Coronary artery (tissue), 2 donors: ENCODE data around the gene LST1.
A peak's percentile ranks its signal among the peaks of the same experiment; 100 is the strongest.

ENCODE experiments used
- DNase-seq: peaks from one replicate; pipeline ENCODE4 v3.0.0-alpha.2; 2017; ENCODE audit warnings: low spot score
- H3K27ac ChIP-seq, 2 donors: fragments of 200-600 bp; sonication (generic); one replicate each; pipeline ENCODE4 v1.5.1; 2016 to 2019
- H3K4me3 ChIP-seq: fragments of 200-600 bp; sonication (generic); 2 replicates; pipeline ENCODE4 v1.5.1; 2016; ENCODE audit warnings: mild to moderate bottlenecking, moderate library complexity
- TF ChIP-seq, protein P1 (sequence below): fragments of 200-600 bp; sonication (generic); IDR thresholded peaks from one replicate; pipeline ENCODE4 v1.5.1; 2019; ENCODE audit warnings: antibody characterized with exemption

Gene LST1

DNA sequence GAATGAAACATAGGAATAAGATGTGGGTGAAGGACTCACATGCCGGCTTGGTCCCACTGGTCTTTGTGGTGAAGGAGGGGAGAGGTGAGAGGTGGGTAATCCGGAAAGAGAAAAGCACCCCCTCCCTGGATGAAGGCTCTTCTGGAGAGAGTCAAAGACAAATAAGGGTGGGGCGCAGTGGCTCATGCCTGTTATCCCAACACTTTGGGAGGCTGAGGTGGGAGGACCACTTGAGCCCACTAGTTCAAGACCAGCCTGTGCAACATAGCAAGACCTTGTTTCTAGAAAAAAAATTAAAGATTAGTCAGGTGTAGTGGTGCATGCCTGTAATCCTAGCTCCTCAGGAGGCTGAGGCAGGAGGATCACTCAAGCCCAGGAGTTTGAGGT lies 7.0 kb upstream of the LST1 start:
- H3K4me3 ChIP-seq = no peak overlapping the region
- no peak for DNase-seq
- H3K27ac ChIP-seq = no peak overlapping the region
- TF ChIP-seq, protein P1, sequence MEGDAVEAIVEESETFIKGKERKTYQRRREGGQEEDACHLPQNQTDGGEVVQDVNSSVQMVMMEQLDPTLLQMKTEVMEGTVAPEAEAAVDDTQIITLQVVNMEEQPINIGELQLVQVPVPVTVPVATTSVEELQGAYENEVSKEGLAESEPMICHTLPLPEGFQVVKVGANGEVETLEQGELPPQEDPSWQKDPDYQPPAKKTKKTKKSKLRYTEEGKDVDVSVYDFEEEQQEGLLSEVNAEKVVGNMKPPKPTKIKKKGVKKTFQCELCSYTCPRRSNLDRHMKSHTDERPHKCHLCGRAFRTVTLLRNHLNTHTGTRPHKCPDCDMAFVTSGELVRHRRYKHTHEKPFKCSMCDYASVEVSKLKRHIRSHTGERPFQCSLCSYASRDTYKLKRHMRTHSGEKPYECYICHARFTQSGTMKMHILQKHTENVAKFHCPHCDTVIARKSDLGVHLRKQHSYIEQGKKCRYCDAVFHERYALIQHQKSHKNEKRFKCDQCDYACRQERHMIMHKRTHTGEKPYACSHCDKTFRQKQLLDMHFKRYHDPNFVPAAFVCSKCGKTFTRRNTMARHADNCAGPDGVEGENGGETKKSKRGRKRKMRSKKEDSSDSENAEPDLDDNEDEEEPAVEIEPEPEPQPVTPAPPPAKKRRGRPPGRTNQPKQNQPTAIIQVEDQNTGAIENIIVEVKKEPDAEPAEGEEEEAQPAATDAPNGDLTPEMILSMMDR = no peak

DNA sequence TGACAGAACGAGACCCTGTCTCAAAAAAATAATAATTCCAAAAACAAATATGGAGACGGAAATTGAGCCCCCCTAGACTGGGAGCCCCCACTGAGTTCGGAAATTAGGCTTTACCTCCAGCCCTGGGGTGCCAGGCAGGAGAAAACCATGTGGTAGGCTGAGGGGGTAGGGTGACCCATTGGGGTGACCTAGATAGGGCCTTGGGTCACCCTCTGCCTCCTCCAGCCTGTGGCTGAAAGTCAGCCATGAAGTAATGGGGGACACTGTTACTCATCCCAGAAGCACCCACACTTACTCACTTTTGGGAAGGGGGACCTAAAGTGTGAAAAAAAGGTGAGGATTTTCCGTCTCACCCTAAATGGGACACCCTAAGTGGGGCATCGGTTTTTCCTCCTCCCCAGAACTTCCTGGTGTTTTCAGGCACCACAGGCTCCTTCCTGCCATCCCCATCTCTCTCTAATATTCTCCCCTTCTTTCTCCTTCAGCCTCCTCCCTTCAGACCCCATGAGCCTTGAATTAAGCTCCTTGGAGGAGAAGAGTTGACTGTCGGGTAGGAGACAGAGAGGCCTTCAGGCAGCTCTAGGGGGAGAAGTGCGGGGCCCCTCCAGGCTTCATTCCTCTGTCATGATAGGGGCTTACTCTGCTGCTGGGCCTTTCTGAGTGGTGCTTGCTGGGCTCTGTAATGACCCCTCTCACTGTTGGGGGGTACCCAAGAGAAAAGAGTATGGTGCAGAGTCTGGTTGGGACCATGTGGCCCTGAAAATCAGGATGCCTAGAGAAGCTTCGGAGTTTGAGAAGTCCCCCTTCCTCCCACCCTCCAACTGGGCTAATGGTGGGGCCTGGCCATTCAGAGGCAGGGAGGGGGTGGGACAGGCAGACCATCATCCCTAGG lies 6.3 kb upstream of the LST1 start:
- TF ChIP-seq, protein P1 = no peak
- no peak for DNase-seq
- Histone ChIP-seq H3K27ac (no peak overlapping the region), H3K4me3 (no peak overlapping the region)

DNA sequence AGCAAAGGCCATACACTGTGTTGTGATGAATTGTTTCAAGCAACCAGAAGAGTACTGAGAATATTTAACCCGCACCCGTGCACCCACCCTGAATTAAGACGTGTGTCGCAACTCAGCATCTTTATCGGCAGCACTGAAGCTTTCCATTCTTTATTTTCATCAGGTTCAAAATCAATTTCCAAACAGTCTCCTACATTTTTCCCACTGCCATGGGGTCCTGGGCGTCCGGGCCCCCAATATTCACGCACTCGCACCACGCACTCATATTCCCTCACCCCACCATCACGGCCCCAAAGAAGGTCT lies 5.7 kb upstream of the LST1 start:
- Histone ChIP-seq H3K4me3 (peak overlapping the region; percentile 83), H3K27ac (peak overlapping the region; percentile 46 to 82)
- TF ChIP-seq, protein P1 = no peak
- no peak for DNase-seq

DNA sequence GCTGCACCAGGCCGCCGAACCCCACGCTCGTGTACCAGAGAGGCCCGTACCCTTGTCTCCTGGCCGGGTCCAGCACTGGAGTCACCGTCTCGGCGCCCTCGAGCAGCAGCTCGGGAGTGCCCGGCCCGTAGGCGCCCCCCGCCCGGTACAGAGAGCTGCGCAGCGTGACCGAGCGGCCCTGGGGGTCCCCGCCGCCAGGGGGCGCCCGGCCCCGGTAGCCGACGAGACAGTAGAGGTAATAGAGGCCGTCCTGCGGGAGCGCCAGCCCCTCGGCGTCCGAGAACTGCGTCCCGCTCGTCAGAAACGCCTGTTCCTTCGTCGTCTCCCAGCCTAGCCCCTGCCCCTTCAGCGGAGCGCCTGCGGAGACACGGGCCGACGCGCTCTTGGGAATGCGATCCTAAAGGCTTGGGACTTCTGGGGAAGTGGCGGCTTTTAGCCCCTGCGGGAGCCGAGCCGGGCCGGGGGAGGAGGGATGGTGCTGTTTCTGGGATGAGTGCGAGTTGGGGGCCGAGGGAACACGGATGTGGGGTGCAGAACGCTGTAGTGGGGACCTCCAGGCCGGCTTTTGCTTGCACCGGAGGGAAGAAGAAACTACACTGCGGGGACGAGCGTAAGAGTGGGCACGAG lies 5.2 kb upstream of the LST1 start:
- peak overlapping the region; percentile 83 for H3K4me3 ChIP-seq
- H3K27ac ChIP-seq = peak overlapping the region; percentile 46 to 82
- TF ChIP-seq, protein P1 = peak; percentile 98
- no peak for DNase-seq

DNA sequence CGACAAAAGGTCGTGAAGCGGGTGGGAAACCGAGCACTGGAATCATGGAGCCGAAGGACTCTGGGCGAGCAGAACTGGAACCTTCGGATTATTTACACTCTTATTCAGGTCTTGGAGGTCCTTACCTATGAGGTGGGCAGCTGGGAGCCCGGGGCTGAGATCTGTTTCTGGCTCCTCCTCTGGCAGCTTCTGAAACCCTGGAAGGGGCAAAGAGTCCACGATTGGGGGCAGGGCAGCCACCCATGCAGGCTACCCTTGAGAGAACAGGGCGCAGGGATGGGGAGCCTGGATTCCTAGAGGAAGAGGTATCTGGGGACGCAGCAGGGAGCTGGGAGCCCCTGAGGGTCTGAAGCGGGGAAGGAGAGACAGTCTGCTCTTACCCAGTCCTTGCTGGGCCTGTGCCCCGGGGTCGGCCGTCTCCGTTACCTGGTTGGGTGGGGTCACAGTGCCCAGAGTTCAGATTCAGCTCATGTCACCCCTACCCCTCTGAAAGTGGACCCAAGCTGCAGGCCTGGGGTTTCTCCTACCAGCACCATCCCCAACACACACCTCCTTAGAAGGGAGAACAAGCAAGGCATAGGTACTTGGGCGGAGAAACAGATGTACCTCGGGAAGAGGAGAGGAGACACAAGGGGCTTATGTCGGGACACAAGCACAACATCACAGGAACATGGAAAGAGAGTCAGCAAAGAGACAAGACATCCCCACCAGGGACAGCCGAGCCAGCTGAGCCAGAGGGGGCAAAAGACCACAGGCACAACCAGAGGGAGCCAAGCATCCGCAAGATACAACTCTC lies 4.4 kb upstream of the LST1 start:
- peak overlapping the region; percentile 83 for H3K4me3 ChIP-seq
- TF ChIP-seq, protein P1 = no peak
- peak overlapping the region; percentile 46 to 82 for H3K27ac ChIP-seq
- DNase-seq = no peak

DNA sequence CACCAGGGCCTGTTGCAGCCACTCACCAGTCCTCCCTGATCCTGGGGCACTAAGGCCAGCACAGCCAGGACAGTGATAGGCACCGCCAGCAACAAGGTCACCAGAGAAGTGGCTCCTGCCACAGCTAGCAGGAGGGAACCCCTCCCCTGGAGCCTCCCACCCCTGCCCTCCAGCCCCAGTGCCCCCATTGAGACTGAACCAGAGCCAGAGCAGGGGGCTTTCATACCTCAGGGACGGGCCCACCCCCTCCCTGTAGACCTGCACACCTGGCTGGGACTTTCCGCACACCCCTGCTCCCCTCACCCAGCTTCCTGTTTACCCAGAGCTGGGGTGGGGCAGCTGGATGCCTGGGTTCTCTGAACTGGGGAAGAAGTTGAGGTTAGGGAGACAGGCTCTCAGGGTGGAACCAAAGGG lies 3.8 kb upstream of the LST1 start, which contains the start of gene LTB:
LTB (minus strand) TSS at position 195 of the 414 bp plus-strand sequence; CDS start at position 188, 7 bp downstream.
- no peak for DNase-seq
- TF ChIP-seq, protein P1 = no peak

More for the DNA sequence above, 3.8 kb upstream of the LST1 start, which contains the start of gene LTB:
- H3K27ac ChIP-seq = peak within 1 kb of the TSS; percentile 46 to 82
- peak within 1 kb of the TSS; percentile 83 for H3K4me3 ChIP-seq
